ENCODE measurements around the gene SHROOM2.

SHROOM2 gene

DNA sequence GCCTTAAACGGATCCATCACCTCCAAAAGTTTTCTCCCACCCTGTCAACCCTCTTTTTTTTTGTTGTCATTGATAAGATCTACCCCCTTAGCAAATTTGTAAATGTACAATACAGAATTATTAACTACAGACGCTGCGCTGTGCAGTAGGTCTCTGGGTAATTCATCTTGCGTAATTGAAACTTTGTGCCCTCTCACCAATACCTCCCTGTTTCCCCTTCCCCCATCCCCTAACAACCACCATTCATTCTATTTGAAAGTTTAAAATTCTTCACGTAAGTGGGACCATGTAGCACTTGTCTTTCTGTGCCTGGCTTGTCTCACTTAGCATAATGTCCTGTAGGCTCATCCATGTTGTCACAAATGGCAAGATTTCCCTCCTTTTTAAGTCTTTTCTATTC, 135.2 kb downstream of the SHROOM2 start:
- TF ChIP-seq FOXM1 (IDR thresholded peaks at IDR 0.05; ENCODE audit: borderline replicate concordance, low read depth) (no peak), RAD21 (IDR thresholded peaks at IDR 0.05; ENCODE audit: low read depth) (no peak), YY1 (IDR thresholded peaks at IDR 0.05; ENCODE audit: low read depth) (no peak), CREB1 (IDR thresholded peaks at IDR 0.05; ENCODE audit: low read depth) (no peak), EGR1 (IDR thresholded peaks at IDR 0.05) (no peak), NFIC (IDR thresholded peaks at IDR 0.05) (no peak), ZBTB7A (IDR thresholded peaks at IDR 0.05; ENCODE audit: low read depth) (no peak), TEAD4 (IDR thresholded peaks at IDR 0.05) (no peak), TCF12 (IDR thresholded peaks at IDR 0.05; ENCODE audit: low read depth) (no peak), CEBPB (IDR thresholded peaks at IDR 0.05) (no peak)
- TF ChIP-seq, protein P1, sequence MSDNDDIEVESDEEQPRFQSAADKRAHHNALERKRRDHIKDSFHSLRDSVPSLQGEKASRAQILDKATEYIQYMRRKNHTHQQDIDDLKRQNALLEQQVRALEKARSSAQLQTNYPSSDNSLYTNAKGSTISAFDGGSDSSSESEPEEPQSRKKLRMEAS (IDR thresholded peaks at IDR 0.05), result no peak
- TF ChIP-seq, protein P2, sequence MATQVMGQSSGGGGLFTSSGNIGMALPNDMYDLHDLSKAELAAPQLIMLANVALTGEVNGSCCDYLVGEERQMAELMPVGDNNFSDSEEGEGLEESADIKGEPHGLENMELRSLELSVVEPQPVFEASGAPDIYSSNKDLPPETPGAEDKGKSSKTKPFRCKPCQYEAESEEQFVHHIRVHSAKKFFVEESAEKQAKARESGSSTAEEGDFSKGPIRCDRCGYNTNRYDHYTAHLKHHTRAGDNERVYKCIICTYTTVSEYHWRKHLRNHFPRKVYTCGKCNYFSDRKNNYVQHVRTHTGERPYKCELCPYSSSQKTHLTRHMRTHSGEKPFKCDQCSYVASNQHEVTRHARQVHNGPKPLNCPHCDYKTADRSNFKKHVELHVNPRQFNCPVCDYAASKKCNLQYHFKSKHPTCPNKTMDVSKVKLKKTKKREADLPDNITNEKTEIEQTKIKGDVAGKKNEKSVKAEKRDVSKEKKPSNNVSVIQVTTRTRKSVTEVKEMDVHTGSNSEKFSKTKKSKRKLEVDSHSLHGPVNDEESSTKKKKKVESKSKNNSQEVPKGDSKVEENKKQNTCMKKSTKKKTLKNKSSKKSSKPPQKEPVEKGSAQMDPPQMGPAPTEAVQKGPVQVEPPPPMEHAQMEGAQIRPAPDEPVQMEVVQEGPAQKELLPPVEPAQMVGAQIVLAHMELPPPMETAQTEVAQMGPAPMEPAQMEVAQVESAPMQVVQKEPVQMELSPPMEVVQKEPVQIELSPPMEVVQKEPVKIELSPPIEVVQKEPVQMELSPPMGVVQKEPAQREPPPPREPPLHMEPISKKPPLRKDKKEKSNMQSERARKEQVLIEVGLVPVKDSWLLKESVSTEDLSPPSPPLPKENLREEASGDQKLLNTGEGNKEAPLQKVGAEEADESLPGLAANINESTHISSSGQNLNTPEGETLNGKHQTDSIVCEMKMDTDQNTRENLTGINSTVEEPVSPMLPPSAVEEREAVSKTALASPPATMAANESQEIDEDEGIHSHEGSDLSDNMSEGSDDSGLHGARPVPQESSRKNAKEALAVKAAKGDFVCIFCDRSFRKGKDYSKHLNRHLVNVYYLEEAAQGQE (IDR thresholded peaks at IDR 0.05; ENCODE audit: low read depth), result no peak
- TF ChIP-seq, protein P3, sequence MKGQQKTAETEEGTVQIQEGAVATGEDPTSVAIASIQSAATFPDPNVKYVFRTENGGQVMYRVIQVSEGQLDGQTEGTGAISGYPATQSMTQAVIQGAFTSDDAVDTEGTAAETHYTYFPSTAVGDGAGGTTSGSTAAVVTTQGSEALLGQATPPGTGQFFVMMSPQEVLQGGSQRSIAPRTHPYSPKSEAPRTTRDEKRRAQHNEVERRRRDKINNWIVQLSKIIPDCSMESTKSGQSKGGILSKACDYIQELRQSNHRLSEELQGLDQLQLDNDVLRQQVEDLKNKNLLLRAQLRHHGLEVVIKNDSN (IDR thresholded peaks at IDR 0.05), result no peak

DNA sequence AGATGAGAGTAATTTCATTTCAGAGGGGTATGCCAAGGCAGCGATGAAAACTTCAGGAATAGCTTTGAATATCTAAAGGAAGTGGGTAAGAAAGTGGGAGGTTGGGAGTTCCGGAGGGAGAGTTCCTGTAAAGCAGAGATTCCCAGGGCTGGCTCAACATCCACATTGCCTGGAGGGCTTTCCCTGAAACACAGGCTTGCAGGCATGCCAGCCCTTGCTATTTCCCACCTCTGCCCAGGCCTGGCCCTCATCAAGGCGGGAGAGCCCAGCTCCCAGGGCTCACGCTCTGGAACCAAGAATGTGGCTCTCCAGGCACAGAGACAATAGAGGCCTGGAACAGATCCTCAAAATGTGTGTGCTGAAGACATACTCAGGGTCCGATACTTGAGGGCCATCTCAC, 137.1 kb downstream of the SHROOM2 start:
- TF ChIP-seq CEBPB (IDR thresholded peaks at IDR 0.05), result no peak

- TF ChIP-seq EGR1 (IDR thresholded peaks at IDR 0.05) (no peak), TCF12 (IDR thresholded peaks at IDR 0.05; ENCODE audit: low read depth) (no peak), CREB1 (IDR thresholded peaks at IDR 0.05; ENCODE audit: low read depth) (no peak), ZBTB7A (IDR thresholded peaks at IDR 0.05; ENCODE audit: low read depth) (no peak), RAD21 (IDR thresholded peaks at IDR 0.05; ENCODE audit: low read depth) (no peak), TAF1 (IDR thresholded peaks at IDR 0.05; ENCODE audit: low read depth) (no peak), EP300 (IDR thresholded peaks at IDR 0.05; ENCODE audit: borderline replicate concordance) (no peak), TEAD4 (IDR thresholded peaks at IDR 0.05) (no peak), YY1 (IDR thresholded peaks at IDR 0.05; ENCODE audit: low read depth) (no peak), FOXM1 (IDR thresholded peaks at IDR 0.05; ENCODE audit: borderline replicate concordance, low read depth) (no peak)
- TF ChIP-seq, protein P1 (IDR thresholded peaks at IDR 0.05), result no peak
- TF ChIP-seq, protein P2 (IDR thresholded peaks at IDR 0.05; ENCODE audit: low read depth), result no peak
- TF ChIP-seq, protein P3 (IDR thresholded peaks at IDR 0.05), result no peak
Measured at GRCh38 chrX:9926002-9926401, 139.8 kb downstream of the SHROOM2 start.

DNA sequence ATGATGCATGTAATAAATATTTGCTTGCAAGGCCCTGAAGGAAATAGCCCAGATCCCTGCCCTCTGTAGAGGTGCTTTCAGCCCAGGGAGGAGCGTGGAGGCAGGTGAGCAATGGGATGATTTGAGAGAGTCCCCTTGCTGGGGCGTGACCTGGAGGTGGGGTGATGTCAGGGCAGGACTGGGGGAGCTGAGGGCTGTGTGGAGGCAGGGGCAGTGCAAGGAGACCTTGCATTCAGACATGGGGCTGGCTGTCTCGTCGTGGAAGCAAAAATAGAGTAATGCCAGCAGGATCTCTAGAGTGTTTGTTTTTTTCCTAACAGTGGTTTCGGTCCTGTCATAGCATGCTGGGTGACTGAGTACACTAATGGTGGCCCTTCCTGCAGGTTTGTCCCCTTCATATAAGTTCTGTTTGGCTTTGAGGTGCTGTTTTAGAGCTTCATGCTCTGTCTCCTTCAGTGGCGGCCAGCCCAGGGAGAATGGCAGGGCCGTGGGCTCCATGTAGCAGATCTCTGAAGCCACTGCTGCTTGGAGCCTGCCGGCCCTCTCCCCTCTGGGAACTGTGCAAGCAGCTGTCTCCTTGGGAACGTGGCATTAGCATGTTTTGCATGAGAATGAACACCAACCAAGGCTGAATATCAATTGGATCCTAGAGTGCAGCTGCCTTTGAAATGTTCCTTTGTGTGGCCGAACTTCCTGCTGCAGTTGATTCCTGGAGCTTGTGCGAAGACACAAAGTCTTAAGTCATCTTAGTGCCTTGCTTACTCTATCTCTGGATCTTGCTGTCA, 141.7 kb downstream of the SHROOM2 start:
- TF ChIP-seq, protein P1 (IDR thresholded peaks at IDR 0.05), result no peak
- TF ChIP-seq NFIC (IDR thresholded peaks at IDR 0.05) (no peak), EGR1 (IDR thresholded peaks at IDR 0.05) (no peak), TAF1 (IDR thresholded peaks at IDR 0.05; ENCODE audit: low read depth) (no peak), TCF12 (IDR thresholded peaks at IDR 0.05; ENCODE audit: low read depth) (no peak), EP300 (IDR thresholded peaks at IDR 0.05; ENCODE audit: borderline replicate concordance) (no peak), RAD21 (IDR thresholded peaks at IDR 0.05; ENCODE audit: low read depth) (no peak), FOXM1 (IDR thresholded peaks at IDR 0.05; ENCODE audit: borderline replicate concordance, low read depth) (no peak), CEBPB (IDR thresholded peaks at IDR 0.05) (no peak), ZBTB7A (IDR thresholded peaks at IDR 0.05; ENCODE audit: low read depth) (no peak), TEAD4 (IDR thresholded peaks at IDR 0.05) (no peak)
- TF ChIP-seq, protein P3 (IDR thresholded peaks at IDR 0.05), result no peak
- TF ChIP-seq, protein P2 (IDR thresholded peaks at IDR 0.05; ENCODE audit: low read depth), result no peak
